BJ (cell line): ENCODE results near the gene TNK2. TPM values are rescaled to one million over a fixed set of nuclear protein-coding genes. Genes with fewer than 3 reads are reported as not detected.

Source experiments
- CTCF ChIA-PET: fragments of 350-600 bp; formaldehyde crosslinking; extraction: SDS; loops from one replicate; lab custom pipeline; 2021; ENCODE audit warnings: antibody characterized with exemption, inconsistent platforms; lab: Yijun Ruan, JAX
- POLR2A ChIA-PET: fragments of 300-600 bp; sonication (Branson Sonifier 250); formaldehyde crosslinking; extraction: SDS; loops from one replicate; lab custom pipeline; 2021; ENCODE audit warnings: antibody characterized with exemption; lab: Charles Lee
- DNase-seq: peaks from one replicate; pipeline ENCODE4 v3.0.0-alpha.2; 2011; ENCODE audit warnings: low read depth
- H3K27me3 ChIP-seq: 2 replicates; pipeline ENCODE4 v1.6.0; 2011; ENCODE audit warnings: low read length; ENCODE audit not compliant: control insufficient read depth, insufficient read depth
- H3K36me3 ChIP-seq: 2 replicates; pipeline ENCODE4 v1.5.1; 2011; ENCODE audit warnings: low read length; ENCODE audit not compliant: control insufficient read depth, insufficient read depth
- H3K4me3 ChIP-seq: 2 replicates; pipeline ENCODE4 v1.5.1; 2011; ENCODE audit warnings: low read depth, mild to moderate bottlenecking, control low read depth, low read length
- polyA plus RNA-seq: library from polyadenylated mRNA; depleted of rRNA; stranded (reverse); fragments of >200 nt; gene quantifications from 2 replicates; pipeline ENCODE4 v1.2.3, GENCODE V29; 2011
- TF ChIP-seq, protein P1 (sequence below): IDR thresholded peaks from 2 replicates; pipeline ENCODE4 v1.5.1; 2011; ENCODE audit warnings: low read depth, mild to moderate bottlenecking, control low read depth, inconsistent platforms, low read length, moderate library complexity; ENCODE audit not compliant: insufficient read depth

The TNK2 gene
- polyA plus RNA-seq, 1 experiment: 6.3 TPM

DNA sequence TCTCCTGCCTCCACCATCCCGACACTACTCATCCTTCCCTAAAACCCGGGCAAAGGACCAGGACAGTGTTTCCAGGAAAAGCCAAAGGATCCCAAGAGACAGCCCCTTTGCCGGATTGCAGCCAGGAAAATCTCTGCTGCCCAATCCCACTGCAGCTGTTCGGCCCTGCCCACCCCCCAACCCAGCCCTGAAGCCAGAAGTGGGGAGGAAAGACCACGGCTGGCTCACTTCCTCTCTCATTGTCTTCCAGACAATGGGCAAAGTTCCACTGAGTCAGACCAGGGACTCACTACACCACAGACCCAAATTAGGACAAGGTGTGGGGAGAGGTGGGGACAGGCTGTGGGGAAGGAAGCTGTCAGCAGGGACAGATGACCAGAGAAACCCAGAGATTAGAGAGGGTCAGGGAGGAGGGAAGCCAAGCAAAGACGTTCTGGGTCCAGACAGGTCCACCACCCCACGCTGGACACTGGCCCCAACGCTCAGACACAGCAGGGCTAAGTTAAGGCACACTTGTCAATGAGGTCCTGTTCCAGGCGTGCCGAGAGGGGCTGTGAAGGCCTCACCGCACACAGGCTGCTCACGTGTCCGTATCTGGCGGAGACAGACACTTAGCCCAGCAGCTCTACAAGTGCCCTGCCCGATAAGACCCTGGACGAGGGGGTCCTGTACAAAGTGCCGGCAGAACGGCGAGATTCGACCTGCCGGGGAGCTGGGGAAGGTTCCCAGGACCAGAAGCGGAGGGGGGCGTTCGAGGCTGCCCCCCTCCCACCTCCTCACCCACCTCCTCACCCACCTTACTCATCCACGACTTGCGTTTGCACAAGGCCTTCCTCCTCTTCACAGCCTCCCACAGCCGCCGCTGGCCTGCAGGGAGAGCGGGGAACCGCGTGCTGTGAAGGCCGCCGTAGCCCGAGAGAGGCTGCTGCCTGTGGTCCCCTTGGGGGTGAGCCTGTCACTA is 21.9 kb downstream of the TNK2 start:
- Histone ChIP-seq H3K27me3 (no peaks in the 10 kb centered on the region), H3K4me3 (no peak overlapping the region), H3K36me3 (peaks cover 16% of the 10 kb centered on the region)
- CTCF ChIA-PET: interaction anchor here (4.1 to 15.5 kb wide), 2 partner anchors 27 to 28 kb away, joined by 12 to 268 read pairs; no protein-coding TSS in a partner anchor
- TF ChIP-seq, protein P1, sequence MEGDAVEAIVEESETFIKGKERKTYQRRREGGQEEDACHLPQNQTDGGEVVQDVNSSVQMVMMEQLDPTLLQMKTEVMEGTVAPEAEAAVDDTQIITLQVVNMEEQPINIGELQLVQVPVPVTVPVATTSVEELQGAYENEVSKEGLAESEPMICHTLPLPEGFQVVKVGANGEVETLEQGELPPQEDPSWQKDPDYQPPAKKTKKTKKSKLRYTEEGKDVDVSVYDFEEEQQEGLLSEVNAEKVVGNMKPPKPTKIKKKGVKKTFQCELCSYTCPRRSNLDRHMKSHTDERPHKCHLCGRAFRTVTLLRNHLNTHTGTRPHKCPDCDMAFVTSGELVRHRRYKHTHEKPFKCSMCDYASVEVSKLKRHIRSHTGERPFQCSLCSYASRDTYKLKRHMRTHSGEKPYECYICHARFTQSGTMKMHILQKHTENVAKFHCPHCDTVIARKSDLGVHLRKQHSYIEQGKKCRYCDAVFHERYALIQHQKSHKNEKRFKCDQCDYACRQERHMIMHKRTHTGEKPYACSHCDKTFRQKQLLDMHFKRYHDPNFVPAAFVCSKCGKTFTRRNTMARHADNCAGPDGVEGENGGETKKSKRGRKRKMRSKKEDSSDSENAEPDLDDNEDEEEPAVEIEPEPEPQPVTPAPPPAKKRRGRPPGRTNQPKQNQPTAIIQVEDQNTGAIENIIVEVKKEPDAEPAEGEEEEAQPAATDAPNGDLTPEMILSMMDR: no peak
- POLR2A ChIA-PET: no interaction called here
- no peak for DNase-seq

DNA sequence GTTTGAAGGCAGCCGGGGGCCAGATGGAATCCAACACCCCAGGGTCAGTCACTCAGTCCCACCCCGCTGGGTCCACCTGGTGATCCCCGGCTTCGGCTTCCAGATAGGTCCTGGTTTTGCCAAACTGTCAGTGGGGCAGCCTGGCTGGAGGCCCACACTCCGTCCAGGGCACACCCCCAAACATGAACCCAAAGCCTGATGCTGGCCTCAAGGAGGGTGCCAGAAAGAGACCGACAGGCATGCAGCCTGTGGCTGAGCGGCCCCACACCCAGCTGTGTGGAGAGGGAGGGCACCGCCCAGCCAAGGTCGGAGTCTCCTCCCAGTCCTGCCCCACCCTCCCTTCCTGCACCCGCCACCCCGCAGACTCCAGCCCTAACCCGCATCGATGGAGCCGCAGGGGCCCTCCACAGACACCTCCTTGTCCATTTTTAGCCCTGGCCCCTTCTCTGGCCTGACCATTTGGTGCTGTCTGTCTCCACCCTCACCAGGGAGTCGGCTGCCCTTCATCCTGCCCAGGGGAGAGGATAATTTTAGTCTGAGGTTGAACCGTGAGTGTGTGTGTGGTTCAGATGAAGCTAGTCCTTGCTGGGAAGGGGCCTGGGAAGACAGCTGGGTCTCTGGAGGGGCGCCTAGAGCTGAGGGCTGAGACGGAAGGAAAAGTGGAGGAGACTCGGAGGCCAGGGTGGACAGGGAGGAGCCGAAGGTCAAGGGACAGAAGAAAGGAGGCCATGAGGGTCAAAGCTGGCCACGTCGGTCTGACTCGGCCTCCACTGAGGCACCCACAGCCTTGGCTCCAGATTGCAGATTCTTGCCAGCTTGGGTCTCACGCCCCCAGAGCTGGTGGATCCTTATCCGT is 23.1 kb downstream of the TNK2 start:
- POLR2A ChIA-PET: no interaction called here
- H3K4me3 ChIP-seq: no peak overlapping the region

DNA sequence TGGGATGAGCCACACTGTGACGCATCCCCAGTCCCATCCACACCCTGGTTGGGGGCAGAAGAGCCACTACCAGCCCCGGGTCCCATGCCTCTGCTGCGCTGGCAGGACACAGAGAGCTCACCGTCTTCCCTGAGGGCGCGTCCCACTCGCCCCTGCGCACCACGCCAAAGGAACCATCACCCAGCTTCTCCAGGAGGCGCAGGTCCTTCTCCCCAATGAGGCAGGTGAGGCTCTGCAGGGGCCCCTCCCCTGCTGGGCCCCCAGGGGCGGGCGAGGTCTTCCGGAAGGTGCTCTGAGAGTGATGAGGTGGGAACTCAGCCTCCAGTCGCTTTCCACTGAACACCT is 23.7 kb downstream of the TNK2 start:
- no peaks in the 10 kb centered on the region for H3K27me3 ChIP-seq
- peaks cover 18% of the 10 kb centered on the region for H3K36me3 ChIP-seq
- TF ChIP-seq, protein P1: no peak
- CTCF ChIA-PET: interaction anchor here (3.0 to 15.5 kb wide), 2 partner anchors 11 to 25 kb away, joined by 29 to 268 read pairs; no protein-coding TSS in a partner anchor
- no peak overlapping the region for H3K4me3 ChIP-seq
- POLR2A ChIA-PET: no interaction called here
- DNase-seq: no peak

More for the DNA sequence above, 23.1 kb downstream of the TNK2 start:
- TF ChIP-seq, protein P1: no peak
- Histone ChIP-seq H3K36me3 (peaks cover 16% of the 10 kb centered on the region), H3K27me3 (no peaks in the 10 kb centered on the region)
- no peak for DNase-seq
- CTCF ChIA-PET: interaction anchor here (0.7 to 15.5 kb wide), 2 partner anchors 26 to 30 kb away, joined by 3 to 268 read pairs; no protein-coding TSS in a partner anchor

DNA sequence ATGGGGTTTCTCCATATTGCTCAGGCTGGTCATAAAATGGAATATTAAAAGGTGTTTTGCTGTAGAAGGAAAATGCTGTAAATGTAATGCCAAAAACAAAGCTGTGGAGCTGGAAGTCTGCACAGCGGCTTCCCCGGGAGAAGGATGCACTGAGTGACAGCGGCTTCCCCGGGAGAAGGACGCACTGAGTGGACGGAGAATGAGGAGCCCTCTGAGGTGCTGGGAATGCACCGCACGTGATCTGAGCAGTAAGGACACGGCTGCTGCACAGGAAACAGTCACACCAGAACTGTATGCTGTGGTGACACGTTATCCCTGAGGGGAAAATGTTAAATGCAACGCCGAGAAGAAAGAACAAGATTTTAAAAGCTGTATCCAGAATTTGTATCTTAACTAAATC is 24.6 kb downstream of the TNK2 start:
- POLR2A ChIA-PET: no interaction called here
- CTCF ChIA-PET: interaction anchor here (3.0 to 15.5 kb wide), 2 partner anchors 11 to 24 kb away, joined by 29 to 268 read pairs; no protein-coding TSS in a partner anchor

More for the DNA sequence above, 24.6 kb downstream of the TNK2 start:
- peaks cover 23% of the 10 kb centered on the region for H3K36me3 ChIP-seq
- TF ChIP-seq, protein P1: no peak
- no peaks in the 10 kb centered on the region for H3K27me3 ChIP-seq
- DNase-seq: no peak
- H3K4me3 ChIP-seq: no peak overlapping the region
